GM19397 (cell line): ENCODE results near the gene NUP214.

ENCODE experiments used
- ATAC-seq: cut with Tn5 transposase; IDR thresholded peaks from one replicate; pipeline ENCODE4 v1.9.1; 2021; ENCODE audit warnings: mild to moderate bottlenecking, moderate library complexity; ENCODE audit not compliant: unreplicated experiment

The NUP214 gene

DNA sequence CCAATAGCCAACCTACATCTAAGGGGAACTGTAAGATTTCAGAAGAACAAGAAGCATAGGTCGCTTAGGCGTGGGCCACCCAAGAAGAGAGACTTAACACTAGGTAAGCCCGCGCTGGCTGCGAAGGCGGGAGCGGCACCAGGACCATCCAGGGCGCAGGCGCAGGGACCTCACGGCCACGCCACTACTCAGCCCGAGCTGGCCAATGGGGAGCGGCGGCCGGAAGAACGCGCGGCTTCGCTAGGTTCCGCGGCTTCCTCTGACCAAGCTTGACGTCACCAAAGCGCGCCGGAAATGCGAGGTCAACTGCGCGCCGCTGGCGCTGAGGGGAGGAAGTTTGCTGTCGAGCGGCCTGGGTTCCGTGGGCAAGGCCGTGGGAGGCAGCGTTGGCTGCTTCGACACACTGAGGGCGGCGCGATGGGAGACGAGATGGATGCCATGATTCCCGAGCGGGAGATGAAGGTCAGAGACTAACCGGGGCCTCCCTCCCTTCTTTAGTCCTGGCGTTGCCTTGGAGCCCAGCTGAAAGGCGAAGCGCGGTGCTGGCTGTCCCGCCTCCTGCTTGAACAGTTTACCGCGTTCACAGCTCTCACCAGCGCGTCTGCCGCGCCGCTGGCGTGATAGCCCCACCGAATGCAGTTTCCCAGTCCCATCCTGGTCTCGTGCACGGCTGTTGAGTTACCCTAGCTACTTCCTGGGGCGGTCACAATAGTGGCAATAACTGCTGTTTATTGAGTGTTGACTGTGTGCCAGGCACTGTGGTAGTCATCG, at the start of gene NUP214:
Gene NUP214 (plus strand): TSS at position 299 of the 771 bp plus-strand sequence. CDS start 119 bp downstream, at position 418.
- peak; percentile 95 for ATAC-seq

DNA sequence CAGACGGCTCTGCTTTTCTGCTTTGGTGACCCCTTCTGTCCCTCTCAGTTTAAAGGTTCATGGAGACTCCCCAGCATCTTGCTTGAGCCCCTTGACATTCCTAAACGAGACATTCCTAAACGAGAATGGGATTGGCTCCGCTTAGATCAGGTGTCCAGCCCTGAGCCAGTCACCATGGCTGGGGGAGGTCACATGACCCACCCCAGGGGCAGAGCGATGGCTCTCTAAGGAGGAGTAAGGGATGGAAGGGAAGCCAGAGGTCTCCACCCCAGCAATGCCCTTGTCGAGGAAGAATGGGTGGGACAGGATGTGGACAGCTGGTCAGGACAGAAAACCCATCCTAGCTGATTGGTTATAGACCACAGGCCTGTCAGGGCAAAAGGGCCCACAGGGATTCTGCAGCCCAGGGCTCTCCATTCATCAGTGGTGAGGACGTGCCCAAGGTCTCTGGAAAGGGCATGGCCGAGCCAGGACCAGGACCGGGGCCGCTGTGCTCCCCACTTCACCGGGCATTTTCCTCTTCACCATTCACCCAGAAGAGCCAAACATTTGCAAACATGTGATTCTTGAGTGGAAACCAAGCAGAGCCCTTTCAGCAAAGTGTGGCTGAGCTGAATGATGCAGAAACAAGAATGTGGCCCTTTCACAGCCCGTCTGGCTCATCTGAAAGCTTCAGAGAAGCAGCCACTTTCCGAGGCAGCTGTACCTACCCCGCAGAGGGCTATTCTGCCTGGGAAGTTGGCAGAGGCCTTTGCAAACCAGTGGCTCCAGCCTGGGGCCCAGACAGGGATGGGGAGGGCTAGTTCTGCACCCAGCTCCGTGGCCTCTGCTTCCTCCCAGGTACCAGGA, 48.8 kb upstream of the NUP214 start:
- no peak for ATAC-seq

DNA sequence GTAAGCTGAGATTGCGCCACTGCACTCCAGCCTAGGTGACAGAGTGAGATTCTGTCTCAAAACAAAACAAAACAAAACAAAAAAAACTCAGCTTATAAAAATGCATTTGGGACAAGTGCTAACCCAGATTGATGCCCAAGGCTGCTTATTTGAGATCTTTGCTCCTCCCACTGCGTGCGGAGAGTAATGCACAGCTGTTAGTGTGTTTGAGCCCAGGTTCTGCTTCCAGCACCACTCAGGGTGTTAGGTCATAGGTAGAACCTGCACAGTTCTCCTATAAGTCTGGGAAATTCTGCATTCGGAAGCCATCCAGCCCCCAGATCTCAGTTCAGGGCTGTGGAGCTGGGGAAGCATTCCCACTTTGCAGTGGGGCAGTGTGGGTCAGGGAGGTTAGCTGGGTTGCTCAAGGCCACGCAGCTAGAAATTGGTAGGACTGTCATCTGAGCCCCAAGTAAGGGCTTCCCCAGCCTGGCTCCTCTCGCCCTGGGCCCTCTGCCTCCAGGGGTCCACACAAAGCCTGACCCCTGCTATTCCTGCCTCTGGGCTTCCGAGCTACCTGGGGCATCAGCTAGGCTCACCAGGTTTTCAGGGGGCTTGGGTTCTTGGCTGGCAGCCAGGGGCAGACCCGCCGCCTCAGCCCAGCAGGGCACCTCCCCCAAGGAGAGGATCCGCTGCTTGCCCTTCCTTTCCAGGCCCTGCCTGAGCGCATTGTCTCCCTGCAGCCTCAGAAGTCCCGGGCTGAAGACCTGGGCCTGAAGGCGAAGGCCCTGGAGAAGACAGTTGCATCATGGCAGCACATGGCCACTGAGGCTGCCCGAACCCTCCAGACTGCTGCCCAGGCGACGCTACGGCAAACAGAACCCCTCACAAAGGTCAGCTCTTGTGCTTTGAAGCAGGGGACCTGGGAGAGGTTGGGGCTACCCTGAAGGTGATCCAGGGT, 46.7 kb upstream of the NUP214 start:
- no peak for ATAC-seq

DNA sequence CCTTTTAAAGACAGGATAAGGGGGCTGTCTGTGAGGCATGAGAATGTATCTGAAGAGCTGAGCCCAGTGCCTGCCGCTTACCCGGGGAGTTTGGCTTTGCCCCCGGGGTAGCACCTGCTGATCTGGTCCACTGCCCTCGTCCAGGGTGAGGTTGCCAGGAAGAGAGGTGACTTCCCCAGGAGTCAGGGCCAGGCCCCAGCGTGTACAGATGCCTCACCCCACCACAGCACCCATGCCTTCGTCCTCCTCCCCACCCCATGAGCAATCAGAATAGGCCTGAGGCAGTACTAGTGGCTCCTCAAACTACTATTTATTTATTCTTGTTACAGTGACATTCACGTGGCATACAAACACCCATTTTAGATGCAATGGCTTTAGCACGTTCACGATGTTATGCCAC, 44.8 kb upstream of the NUP214 start:
- ATAC-seq: no peak

DNA sequence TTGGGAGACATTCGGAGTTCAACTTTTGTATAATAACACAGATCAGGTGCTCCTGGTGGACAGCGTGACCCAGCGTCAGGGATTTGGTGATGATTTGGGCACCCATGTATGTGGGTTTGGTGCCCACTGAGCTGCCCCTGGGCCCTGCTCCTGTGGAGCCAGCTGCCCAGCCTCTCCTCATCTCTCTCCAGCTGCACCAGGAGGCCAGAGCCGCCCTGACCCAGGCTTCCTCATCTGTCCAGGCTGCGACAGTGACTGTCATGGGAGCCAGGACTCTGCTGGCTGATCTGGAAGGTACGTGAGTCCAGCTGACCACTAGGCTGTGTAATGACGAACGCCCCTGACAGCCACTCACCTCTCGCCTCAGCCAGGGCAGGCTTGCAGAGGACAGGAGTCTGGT, 43.5 kb upstream of the NUP214 start:
- ATAC-seq: no peak

DNA sequence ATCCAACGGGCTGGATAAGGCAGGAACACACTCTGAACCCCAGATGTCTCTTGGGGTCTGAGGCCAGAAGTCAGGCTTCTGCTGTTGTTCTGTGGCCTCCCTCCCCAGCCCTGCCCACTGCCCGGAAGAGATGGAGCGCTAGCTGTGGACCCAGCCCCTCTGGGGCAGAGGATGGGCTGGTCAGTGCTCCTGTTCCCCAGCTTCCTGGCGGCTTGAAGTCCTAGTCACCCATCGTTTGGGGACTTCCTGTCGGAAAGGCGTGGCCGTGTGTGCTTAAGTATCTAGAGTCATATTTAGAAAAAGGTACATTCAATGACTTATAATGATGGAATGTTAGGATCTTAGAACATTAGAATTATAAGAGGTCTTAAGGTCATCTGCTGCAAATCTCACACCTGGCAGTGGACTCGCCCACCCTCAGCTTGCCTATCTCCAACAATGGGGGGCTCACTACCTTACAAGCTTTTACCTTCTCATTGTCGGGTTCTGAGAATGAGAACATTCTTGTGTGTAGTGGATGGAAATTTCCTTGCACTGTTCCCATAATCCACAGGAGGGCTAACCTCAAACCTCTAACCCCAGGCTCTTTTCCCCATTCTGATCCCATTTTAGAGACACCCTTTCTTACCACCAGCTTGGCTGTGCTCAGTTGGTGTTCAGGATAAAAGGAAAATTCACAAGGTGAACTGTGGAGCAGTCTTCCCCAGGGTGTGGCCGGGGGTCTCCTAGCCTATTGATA, 42.4 kb upstream of the NUP214 start:
- no peak for ATAC-seq

DNA sequence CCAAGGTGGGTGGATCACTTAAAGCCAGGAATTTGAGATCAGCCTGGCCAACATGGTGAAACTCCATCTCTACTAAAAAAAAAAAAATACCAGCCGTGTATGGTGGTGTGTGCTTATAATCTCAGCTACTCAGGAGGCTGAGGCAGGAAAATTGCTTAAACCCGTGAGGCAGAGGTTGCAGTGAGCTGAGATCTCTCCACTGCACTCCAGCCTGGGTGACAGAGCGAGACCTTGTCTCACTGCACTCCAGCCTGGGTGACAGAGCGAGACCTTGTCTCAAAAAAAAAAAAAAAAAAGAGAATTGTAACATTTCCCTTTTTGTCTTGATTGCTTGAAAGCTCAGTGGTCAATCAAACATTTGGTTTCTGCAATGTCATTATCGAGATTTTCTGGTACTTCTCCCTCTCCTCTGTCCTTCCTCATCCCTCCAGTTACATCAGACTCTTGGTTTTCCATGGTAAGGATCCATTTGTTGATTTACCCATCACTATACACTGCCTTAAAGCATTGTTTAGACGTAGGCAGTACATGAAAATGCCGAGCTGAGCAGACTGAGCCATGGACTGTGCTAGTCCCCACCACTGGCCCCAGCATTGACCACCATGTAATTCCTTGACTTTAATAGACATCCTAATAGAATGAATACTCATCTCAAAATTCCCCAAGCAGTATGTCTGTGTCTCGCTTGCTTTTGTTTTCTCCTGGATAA, 40.6 kb upstream of the NUP214 start:
- ATAC-seq: no peak

DNA sequence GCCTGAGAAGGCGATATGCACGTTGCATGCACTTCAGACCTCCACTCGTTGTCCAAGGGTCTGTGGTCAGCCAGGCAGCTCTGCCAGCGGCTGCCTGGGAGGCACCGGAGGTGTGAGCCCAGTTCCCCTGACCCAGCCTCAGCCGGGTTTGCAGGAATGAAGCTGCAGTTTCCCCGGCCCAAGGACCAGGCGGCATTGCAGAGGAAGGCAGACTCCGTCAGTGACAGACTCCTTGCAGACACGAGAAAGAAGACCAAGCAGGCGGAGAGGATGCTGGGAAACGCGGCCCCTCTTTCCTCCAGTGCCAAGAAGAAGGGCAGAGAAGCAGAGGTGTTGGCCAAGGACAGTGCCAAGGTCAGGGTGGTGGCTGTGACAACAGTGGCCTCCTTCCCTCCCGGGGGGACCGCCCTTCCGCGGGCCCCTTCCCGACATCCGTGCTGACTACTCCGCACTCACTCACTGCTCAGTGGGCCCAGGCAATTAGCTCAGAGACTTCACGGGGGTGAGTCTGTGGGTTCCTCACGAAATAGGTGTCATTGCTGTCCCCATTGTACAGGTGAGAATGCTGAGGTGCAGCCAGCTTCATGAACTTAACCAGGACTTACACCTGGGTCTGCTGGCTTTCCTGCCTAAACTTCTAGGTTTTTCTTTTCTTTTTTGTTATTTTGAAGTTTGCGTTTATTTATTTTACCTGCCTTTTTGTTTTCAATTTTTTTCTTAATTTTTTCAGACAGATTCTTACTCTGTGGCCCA, 39.8 kb upstream of the NUP214 start:
- ATAC-seq: no peak

DNA sequence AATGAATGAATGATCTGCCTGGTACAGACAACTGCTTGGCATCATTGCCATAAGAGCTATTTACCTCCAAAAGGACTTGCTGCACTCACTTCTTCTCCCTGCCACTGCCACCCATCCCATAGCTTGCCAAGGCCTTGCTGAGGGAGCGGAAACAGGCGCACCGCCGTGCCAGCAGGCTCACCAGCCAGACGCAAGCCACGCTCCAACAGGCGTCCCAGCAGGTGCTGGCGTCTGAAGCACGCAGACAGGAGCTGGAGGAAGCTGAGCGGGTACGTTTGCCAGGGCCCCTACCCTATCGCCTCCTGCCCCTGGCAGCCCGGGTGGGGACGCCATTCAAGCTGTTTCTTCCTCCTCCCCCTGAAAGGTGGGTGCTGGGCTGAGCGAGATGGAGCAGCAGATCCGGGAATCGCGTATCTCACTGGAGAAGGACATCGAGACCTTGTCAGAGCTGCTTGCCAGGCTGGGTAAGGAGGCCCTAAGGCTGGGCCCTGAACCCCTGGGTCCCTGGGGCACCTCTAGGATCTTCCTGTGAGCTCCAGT, 38.0 kb upstream of the NUP214 start:
- ATAC-seq: no peak

DNA sequence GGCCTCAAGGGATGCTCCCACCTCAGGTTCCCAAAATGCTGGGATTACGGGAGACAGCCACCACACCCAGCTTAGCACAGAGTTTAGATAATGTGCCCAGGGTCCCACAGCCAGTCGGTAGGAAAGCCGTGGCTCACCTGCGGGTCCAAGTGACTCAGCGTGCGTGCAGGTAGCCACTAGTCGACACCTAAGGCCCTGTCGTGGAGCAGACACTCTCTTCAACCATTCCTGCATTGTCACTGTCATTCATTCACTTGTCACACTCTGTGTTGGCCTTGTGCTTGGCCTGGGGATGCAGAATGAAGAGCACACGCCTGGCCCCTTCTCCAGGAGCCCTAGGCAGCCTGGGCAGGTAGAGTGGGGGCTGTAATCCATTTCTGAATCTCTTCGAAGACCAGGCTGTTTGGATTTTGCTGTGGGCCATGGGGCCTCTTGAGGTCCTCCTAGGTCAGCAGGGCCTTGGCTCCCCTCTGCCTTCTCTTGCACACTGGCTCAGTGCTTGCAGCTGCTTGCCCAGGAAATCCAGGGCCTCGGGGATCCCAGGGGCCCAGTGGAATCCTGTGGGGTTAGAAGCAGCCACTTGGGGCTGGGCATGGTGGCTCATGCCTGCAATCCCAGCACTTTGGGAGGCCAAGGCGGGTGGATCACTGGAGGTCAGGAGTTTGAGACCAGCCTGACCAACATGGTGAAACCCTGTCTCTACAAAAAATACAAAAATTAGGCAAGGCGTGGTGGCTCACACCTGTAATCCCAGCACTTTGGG, 35.2 kb upstream of the NUP214 start:
- ATAC-seq: no peak

DNA sequence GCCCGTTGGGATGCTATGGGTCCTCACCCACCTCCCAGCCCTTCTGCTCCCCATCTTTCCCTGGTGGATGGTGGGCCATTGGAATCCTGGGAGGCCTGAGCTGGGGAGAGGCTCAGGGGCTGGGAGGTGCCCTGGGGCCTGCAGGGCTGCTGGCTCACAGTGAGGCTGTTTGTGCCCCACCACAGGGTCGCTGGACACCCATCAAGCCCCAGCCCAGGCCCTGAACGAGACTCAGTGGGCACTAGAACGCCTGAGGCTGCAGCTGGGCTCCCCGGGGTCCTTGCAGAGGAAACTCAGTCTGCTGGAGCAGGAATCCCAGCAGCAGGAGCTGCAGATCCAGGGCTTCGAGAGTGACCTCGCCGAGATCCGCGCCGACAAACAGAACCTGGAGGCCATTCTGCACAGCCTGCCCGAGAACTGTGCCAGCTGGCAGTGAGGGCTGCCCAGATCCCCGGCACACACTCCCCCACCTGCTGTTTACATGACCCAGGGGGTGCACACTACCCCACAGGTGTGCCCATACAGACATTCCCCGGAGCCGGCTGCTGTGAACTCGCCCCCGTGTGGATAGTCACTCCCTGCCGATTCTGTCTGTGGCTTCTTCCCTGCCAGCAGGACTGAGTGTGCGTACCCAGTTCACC, 33.9 kb upstream of the NUP214 start:
- ATAC-seq: no peak

DNA sequence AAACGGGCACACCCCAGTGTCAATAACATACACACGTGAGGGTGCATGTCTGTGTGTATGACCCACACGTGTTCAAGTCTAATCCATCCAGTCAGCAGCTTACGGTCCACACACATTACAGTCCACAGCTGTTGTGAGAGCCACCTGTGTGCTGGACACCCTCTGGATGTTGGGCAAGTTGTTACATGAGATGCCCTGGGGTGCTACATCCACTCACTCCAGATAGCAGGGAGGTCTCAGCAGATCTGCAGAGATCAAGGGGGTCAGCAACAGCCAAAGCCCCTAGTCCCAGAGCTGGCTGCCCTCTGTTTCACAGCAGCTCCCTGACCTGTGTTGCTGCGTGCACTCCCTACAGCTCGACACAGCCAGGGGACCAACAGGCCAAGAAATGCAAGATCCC, 33.4 kb upstream of the NUP214 start:
- ATAC-seq: no peak

DNA sequence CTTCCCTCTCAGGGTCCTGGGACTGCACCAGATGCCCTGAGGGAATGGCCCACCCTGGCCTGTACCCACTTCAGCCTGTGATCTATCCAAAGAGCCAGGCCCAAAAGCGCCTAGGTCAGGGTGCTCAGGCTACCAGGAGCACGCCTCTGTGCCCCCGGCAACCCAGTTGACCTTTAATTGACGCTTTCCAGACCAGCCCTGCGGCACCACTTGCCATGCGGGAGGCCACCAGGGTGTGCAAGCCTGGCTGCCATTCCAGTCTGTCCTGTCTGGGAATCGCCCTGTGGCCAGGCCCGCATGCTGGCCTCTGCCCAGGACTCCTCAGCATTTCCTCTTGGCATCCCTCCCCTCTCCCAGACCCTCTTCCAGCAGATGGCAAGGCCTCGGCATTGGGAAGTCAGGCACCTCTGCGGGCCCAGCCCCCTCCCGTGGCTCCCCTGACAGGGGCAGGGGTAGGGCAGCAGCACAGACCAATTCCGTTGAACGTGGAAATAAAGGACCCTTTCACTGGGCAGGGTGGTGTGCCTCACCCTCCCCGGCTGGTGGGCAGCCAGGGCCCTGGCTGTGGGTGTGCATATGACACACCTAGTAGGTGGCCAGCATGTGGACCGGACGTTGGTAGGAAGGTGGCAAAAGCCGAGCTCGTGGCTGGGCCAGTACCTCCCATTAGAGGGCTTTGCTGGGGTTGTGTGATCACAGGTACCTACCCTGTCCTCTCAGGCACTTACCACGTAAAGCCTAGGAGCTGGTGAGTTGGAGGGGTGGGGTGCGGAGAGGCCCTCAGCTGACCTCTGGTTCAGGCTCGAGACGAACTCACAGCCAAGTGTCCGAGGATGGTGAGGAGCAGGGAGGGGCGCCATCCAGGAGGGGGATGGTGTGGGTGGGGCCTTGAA, 32.6 kb upstream of the NUP214 start:
- ATAC-seq: no peak

DNA sequence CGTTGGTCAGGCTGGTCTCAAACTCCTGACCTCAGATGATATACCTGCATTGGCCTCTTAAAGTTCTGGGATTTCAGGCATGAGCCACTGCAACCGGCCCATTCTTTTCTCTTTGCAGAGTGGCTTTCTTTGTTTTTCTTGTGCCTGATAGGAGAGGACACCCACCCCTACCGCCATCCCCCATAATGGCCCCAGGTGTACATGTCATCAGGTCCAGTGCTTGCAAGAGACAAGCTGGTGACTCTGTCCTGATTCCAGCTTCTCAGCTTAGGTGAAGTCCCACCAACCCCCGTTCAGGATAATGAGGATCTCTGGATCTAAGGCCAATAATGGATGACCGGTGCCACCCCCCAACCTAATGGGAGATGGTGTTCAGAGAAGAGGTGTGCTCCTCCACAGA, 31.4 kb upstream of the NUP214 start:
- ATAC-seq: no peak

DNA sequence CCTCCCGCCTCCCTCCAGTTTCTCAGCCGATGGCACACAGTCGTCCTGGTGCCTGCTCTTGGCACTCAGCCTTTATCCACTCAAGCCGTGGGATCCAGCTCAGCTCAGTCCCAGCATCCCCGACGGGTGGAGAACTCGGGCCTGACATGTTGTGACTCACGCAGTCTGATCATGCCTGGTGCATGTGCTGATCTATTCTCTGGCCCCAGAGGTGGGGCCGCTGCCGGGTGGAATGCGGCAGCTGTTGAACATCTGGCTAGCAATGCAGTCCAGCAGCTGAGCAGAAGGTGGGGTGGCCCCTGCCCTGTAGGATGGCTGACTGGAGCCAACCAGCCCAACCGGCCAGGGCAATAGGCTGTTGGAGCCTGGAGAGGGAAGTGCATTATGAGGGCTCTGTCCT, 30.8 kb upstream of the NUP214 start:
- ATAC-seq: no peak

DNA sequence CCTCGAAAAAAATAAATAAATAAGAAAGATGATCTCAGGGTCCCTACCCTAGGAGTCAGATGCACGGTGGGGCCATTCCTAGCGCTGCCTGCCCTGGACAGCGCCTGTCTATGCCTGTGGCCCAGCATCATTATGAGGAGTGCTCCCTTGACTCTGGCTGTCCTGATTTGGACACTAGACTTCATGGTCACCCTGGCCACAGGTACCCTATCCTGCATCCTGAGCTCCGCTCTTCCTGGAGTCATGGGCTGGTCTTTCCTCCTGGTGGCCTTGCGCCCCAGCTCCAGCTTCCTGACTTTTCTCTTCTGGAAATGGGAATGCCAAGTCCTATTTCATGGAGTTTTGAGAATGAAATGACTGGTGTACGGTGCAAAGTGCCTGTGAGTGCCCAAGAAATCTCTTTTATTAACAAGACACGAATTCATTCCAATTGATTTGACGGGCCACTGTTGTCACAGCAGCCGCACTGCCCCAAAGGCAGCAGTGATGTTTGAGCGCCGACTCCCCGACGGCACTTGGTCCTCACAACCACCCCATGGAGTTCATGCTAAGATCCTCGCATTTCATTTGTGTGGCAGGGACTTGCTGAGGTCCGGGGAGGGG, 29.6 kb upstream of the NUP214 start:
- no peak for ATAC-seq
